HG03354 (cell line): ENCODE measurements around the gene ANKRD63.

Experiments used
- ATAC-seq: cut with Tn5 transposase; IDR thresholded peaks from one replicate; pipeline ENCODE4 v1.9.1; 2021; ENCODE audit warnings: mild to moderate bottlenecking; ENCODE audit not compliant: unreplicated experiment, poor library complexity, severe bottlenecking

The ANKRD63 gene

DNA sequence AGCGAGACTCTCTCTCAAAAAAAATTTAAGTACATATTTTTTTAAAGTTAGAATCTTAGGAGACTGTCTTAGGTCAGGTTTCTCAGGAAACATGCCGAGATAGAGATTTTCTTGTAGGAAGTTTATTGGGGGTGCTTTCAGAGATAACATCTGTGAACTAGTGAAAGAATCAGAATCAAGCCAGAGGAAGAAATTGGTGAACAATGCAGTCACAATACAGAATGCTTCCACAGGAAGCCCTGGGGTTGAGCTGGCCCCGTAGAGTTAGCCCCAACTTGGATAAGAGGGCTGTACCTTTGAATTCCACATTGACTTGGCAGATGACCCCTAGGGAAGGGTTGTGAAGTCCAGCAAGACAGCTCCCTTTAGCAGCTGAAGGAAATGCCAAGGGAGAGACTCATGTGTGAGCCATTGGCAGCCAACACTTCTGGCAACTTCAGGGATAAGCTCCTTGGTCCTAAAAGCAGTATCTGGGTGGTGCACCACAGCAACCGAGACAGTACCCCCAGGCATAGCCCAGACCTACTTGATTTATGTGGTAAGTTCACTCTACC, 31.9 kb upstream of the ANKRD63 start:
- no peak for ATAC-seq

DNA sequence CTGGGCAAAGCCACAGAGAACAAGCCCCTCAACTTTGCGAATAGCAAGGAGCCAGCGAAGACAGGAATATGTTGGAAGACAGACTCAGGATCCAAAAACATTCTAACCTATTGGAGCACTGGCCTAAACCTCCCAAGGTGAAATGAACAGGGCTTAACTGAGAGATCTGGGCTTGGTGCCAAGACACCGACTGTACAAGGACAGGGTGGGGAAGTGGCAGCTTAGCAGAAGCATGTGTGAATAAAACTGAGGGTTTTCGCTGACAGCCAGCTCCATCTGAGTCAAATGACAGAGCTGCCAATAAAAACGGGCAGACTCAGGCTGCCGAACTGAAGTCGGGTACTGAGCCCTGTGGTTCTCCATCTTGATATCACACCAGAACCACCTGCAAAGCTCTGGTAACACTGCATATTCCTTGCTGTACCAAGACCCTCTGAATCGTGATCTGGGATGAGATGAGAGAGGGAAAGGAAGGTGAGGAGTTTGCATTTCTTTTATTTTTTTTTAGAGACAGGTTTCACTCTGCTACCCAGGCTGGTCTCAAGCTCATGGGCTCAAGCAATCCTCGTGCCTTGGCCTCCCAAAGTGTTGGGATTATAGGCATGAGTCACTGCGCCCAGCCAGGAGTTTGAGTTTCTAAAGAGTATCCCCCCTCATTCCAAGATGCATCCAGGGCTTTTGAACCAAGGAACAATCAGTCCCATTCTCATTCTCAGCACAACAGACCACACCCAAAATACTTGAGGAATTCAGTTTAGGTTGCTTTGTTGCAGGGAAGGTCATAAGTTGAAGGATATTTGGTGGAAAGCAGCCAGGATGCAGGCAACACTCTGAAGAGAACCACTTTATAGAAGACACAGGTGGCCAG, 30.9 kb upstream of the ANKRD63 start:
- ATAC-seq: no peak

DNA sequence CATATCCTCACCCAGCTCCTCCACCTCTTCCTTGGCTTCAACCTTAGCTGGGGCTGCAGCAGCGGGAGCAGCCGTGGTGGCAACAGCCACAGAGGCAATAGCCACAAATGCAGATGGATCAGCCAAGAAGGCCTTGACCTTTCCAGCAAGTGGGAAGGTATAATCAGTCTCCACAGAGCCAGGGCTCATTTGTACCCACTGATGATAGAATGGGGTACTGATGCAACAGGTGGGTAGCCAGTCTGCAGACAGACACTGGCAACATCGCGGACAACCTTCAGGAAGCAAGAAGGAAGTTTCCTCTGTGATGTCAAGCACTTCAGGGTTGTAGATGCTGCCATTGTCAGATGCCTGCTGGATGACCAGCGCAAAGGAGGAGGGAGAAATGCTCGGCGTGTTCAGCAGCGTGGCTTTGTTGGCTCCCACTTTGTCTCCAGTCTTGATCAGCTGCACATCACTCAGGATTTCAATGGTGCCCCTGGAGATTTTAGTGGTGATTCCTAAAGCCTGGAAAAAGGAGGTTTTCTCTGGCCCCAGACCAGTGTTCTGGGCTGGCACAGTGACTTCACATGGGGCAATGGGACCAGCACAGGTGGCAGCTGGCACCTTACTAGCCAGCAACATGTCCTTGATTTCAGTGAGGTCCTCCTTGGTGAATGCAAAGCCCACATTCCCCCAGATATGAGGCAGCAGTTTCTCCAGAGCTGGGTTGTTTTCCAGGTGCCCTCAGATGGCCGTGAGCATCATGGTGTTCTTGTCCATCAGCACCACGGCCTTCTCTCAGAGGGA, 29.7 kb upstream of the ANKRD63 start:
- ATAC-seq: no peak

DNA sequence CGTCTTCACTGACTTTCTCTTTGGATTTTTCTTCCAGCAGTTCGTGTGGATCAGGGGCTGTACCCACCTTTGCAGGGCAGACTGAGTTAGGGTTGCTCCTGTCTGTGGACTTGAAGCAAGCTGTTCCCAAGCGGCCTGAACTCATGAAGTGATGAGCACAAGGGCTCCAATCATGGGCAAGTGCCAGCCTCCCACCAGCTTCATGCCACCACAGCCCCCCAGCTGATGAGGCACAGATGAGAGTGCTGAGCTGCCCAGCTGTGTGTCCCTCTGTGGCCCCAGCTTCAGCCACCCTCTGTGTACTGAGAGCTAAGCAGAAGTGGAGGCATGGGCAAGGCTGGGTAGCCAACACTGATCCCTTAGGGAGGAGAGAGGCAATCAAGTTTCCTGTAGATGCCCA, 28.1 kb upstream of the ANKRD63 start:
- no peak for ATAC-seq

DNA sequence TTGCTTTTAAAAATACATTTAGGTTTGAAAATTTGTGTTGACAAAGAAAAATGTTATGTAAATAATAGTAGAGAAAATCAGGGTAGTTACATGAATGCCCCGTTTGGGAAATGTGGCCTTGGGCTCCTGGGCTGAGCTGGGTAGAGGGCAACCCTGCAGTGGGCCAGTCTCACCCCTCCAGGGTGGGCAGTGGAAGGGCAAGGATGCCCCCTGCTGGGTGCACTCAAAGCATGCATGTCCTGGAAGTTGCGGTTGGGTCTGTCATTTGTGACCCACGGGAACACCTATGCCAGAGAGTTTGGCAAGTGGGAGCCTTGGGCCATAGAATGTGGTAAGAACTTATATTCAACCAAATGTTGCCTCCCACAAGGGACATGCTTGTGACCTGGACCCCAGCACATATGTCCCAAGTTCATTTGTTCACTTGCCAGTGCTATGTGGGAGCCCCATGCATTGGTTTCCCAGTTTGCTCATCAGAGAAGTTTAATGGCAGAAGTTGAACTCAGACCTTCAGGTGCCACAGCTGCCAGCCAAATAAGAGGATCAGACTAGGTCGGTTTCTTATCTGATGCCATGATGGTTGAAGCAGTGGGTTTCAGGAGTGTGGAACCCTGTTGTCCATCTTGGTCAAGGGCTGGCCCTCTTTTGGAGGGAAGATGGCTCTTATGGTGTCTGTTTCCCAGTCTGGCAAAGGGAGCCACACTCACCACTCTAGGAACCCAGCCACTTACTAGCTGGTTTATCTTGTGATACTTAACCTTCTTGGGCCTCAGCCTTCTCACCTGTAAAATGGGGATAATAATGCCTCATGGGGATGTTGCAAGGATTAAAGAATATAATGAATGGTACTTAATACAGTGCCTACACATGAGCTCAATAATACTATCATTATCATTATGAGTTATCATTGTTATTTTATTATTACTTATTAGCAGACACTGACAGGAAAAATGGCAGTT, 27.4 kb upstream of the ANKRD63 start:
- no peak for ATAC-seq

DNA sequence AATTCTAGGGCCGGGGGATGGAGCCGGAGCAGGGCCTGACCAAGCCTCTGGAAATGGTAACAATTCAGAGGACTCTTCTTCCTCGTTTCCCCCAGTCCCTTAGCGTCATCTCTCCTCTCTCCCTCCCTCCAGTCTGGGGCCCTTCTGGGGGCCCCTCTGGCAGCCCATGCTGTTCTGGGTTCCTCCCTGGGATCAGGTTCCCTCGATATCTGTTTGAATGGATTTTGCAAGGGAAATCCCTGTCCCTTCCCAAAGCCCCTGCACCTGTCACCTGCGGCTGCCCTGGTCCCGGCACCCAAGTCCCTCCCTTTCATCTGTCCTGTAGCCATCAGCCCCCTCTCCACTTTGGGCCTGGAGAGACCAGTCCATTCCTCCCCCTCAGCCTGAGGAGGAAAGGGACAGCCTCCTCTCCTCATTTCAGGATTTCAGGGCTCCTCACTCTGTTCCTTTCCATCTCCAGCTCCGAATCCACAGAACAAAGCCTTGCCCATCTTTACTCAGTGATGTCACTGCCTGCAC, 26.5 kb upstream of the ANKRD63 start:
- ATAC-seq: no peak

DNA sequence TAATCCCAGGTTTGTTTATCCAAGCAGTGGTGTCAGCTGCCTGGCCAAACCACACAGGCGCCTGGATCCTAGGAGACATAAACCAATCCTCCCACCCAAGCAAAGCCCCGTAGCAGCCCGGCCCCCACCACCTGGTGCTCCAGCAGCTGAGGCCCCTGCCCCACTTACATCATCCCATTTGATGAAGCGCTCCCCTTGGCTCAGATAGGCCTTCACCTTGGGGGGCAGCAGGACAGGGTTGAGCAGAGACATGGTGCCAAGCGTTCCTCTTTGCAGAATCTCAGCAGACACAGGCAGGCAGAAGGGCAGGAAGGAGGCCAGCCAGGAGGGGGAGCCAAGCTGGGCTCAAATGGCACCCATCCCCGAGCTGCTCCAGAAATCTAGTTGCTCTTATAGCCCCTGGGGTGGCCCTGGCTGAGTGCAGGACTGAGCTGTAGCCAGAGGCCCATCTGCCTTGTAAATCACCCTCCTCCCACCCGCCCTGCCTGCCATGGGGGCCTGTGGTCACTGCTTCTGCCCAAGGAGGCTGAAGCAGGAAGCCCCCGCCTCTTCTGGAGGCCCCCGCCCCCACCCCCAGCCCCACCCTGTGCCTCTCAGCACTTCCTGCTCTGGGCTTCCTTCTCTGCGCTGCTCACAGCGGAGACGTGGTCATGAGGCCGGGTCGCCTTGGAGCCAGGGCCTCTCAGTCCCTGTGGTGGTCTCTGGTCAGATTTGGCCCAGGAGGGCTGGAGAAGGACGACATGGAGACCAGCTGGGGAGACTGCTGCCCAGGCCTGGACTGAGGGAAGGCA, 24.8 kb upstream of the ANKRD63 start, which contains the start of gene PLCB2:
TSS of gene PLCB2 (minus strand) at position 515 of the 791 bp plus-strand sequence. CDS start at position 252, 263 bp downstream.
- ATAC-seq: peak; percentile 62

DNA sequence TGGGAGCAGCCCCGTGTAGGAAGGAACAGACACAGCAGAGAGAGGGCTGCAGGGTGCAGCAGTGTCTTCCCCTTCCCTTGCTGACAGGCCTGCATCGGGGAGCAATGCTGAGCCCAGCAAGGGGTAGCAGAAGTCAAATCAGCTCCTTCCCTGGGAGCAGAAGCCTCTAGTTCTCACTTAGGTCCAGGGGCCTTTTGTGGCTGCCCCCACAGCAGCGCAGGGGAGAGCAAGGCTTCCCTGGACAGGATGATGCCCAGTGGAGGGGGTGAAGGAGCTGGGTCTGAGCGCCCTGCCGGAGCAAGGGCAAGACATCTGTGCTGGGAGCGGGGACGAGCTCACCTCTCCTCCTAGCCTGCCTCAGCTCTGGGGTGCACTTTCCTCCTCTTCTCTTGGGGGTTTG, 24.0 kb upstream of the ANKRD63 start:
- no peak for ATAC-seq

DNA sequence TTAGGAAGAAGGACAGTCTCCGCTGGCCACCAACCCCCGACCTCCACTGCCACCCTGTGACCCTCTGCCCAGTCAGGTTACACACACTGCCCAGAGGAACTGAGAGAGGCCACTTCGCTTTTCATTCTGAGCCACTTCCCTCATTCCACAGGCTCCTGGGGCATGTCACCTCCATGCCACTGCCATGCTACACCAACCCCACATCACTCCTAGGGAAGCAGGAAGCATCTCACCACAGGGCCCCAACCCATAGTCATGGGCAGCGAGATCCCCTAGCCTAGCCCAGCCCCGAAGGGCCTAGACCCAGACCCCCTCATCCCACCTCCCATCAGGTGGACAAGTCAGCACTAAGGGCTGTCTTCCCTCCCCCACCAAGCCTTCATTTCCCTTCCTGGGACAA, 23.5 kb upstream of the ANKRD63 start:
- ATAC-seq: no peak

DNA sequence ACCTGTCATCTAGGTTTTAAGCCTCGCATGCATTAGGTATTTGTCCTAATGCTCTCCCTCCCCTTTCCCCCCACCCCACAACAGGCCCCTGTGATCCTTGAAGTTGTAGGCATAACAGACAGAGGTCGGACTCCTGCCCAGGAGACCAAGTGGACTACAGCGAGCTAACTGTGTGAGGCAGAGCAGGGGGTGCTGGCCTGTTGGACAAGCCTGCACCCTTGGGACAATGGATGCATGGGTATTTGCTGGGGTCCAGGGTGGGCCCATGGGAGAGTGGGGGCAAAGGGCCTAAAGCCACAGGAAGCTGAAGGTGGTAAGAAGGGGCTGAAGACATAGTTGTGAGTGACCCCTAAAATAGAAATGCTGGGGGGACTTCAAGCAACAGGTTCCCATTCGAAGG, 22.4 kb upstream of the ANKRD63 start:
- ATAC-seq: no peak

DNA sequence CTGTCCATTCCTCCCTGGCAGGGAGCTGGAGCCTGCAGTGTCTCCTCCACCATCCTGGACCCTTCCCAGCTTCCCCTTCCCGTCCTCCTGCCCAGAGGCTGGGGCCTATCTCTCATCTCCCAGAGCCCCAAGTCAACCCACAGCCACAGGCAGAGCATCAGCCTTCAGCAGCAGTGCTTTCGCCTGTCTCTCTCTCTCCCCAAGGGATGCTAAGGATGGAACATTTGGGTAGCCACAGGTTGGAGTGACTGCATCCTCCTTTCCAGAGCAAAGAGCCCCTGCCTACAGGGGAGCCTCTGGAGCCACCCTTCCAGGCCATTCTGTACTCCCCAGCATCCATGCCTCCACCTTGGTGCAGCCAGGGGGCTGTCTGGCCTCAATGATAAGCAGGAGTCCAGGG, 20.7 kb upstream of the ANKRD63 start:
- no peak for ATAC-seq

DNA sequence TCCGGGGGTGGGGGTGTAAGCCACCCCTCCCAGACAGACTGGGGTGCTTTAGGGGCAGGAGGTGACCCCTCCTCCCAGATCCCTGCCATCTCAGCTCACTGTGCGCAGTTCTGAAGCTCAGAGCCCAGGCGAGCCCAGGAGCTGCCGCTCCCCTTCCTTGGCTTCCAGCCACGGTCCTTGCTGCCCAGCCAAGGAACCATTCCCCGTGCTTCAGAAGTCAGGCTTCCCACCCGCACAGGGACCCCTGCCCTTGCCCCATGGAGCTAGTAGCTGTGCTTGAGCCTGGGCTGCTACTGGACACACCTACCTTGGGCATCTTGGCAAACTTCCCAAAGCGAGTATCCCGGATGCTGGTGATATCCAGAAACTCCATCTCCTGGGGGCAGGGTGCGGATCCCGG, 20.1 kb upstream of the ANKRD63 start:
- ATAC-seq: no peak

DNA sequence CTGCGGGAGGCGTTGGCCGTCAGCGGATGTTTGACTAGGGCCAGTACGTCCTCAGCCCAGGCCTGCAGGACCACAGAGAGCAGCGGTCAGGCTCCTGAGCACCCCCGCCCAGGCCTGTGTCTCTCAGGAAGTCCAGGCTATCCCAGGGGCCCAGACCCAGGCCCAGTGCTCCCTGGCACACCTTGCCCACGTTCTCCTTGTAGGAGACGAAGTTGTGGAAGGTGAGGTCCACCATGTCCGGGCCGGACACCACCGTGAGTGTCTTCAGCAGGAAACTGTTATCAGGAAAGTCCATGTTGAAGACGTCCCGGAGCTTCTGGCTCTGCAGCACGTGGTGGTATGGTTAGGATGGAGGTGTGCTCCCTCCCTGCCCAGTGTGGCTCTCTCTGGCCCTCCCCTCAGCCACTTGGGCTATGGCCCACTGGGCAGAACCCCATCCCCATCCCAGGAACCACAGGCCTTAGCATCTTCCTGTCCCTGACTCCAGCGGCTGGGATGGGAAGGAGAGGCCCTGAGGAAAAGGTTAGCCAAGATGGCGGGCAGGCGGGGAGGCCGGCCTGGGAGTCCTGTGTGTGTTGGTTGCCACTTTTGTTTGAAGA, 19.5 kb upstream of the ANKRD63 start:
- ATAC-seq: no peak

DNA sequence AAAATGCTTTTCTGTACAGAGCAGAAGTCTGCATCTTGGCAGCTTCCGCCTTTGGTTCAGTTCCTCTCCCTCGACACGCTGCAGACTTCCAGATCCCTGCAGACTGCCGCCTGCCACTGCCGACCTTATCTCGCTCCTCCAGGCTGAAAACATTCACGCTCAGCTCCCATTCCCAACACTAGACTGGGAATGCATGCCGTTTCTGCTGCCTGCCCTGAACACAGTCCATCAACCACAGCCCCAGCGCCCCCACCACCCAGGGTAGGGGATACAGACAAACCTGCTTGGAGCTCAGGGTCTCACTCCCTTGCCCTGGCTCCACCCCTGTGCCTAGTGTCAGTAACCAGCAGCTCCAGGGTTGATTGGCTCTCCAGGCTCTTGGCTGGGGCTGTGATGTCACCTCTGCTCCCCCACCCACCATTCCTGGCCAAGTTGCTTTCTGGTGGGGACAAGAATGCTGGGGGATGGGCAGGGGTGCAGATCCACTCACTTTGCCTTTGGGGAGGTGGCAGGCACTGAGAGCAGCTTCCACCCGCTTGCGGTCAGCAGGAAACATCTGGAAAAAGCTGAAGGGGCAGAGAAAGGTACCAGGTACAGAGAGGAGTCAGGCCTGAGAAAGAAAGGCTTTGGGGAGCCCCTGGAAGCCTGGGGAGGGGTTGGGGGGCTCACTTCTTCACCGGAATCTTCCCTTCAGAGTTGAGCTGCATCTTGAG, 18.8 kb upstream of the ANKRD63 start:
- no peak for ATAC-seq

DNA sequence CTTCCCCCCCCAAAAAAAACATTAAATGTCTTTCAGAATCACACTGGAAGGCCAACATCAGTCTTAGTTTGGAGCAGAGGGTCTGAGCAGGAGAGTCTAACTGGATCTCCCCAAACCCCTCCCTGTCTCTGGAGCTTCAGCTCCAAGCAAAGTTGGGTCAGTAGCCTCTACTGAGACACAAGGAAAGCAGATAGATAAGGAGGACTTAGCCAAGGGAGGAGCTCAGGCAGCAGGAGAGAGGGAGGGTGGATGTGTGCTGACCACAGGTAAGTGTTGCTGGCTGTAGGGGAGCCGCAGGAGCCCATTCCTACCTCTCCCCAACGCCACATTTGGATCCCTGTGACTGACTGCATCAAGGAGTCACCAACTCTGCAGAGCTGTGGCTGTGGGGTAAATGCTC, 17.9 kb upstream of the ANKRD63 start:
- no peak for ATAC-seq

DNA sequence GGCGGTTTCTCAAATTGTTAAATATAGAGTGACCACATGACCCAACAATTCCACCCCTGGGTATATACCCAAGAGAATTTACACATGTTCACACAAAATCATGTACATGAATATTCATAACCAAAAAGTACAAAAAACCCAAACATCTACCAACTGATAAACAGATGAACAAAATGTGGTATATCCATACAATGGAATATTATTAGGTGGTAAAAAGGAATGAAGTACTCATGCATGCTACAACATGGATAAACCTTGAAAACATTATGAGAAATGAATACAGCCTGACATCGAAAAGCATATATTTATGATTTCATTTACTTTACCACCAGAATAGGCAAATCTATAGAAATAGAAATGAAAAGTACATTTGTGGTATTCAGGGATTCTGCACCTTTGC, 17.5 kb upstream of the ANKRD63 start:
- ATAC-seq: no peak

DNA sequence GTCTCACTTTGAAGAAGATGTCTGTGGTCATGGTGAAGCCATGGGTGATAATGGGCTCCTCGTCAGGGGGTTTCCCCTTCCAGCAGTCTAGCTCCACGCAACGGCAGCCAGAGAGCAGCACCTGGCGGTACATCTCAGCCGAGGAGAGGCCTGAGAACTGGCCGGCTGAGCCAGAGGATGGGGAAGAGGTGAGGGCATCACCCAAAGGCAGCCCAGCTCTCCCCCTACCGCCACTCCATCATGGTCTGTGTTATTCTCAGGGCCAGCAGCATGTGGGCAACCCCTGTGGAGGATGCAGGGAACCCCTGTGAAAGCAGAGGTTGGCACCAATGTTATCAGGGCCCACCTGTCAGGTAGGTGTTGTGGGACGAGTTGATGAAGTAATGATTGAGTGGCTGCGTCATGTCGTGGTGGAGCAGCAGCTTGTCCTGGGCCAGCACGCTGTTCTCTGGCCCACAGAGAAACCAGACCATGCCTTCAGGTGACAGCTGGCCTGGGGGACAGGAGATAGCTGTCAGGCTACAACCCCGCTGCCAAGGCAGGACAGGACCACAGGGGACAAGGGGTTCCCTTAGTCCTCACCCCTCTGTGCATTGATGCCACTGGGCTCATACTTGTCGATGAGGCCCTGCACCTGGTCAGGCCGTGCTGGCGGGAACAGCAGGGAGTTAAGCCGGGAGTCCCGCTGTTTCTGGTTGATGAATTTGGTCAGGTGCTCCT, 15.5 kb upstream of the ANKRD63 start:
- no peak for ATAC-seq
